Sigmoid colon (tissue), 7 donors: Measurements from ENCODE around the gene EVL. TPM values are rescaled to one million over a fixed set of nuclear protein-coding genes. Genes with fewer than 3 reads are reported as not detected.

Source experiments
- DNase-seq: peaks from one replicate; pipeline ENCODE4 v3.0.0-alpha.2; 2019
- H3K27ac ChIP-seq, 4 donors: fragments of 200-600 bp; sonication (generic); one replicate each; pipeline ENCODE4 v1.5.1; 2016 to 2019; ENCODE audit warnings: mild to moderate bottlenecking in 1 of 4
- H3K27me3 ChIP-seq, 3 donors: fragments of 200-600 bp; sonication (generic); one replicate each; pipeline ENCODE4 v1.5.1; 2019; ENCODE audit warnings: mild to moderate bottlenecking in 1 of 3
- H3K36me3 ChIP-seq, 4 donors: fragments of 200-600 bp; sonication (generic); one replicate each; pipeline ENCODE4 v1.5.1; 2016 to 2019
- H3K4me1 ChIP-seq, 4 donors: fragments of 200-600 bp; sonication (generic); one replicate each; pipeline ENCODE4 v1.5.1; 2017 to 2019
- H3K4me3 ChIP-seq, 4 donors: fragments of 200-600 bp; sonication (generic); one replicate each; pipeline ENCODE4 v1.5.1; 2017 to 2019; ENCODE audit warnings: mild to moderate bottlenecking in 2 of 4, moderate library complexity in 1 of 4
- H3K9me3 ChIP-seq, 4 donors: fragments of 200-600 bp in 3 of 4; sonication (generic) in 3 of 4; one replicate each; pipeline versions ENCODE4 v1.5.1 to v1.6.1; 2013 to 2019
- CTCF ChIP-seq, 4 experiments: fragments of 450-650 bp in 3 of 4; fragments of 200-600 bp in 1 of 4; IDR thresholded peaks; one replicate each; pipeline ENCODE4 v1.5.1; 2016 to 2019; ENCODE audit warnings: antibody characterized with exemption in 4 of 4, mild to moderate bottlenecking in 3 of 4, moderate library complexity in 2 of 4
- EP300 ChIP-seq, 4 donors: sonication (generic); formaldehyde crosslinking; IDR thresholded peaks; one replicate each; pipeline ENCODE4 v1.6.1; 2017; ENCODE audit warnings: antibody characterized with exemption in 4 of 4
- POLR2A ChIP-seq, 2 donors: fragments of 450-650 bp; IDR thresholded peaks; one replicate each; pipeline ENCODE4 v1.6.1; 2016; ENCODE audit warnings: antibody characterized with exemption in 2 of 2, mild to moderate bottlenecking in 2 of 2, moderate library complexity in 2 of 2
- POLR2AphosphoS5 ChIP-seq, 4 donors: sonication (generic); formaldehyde crosslinking; IDR thresholded peaks; one replicate each; pipeline ENCODE4 v1.6.1; 2017; ENCODE audit warnings: antibody characterized with exemption in 4 of 4
- WGBS, 2 donors: extraction: QIAGEN DNeasy Blood & Tissue Kit; methylation state at CpG; one replicate each; pipeline ENCODE4 v1.1.7; 2013; 5-methylcytosine and 5-hydroxymethylcytosine counted together
- intact Hi-C: fragments of 100-400 bp; cut with DNase I; formaldehyde crosslinking; loops from one replicate; pipeline ENCODE4 v1.15.1; 2023
- polyA plus RNA-seq, 3 donors: library from polyadenylated mRNA; stranded (reverse); fragments of 200-250 nt; gene quantifications; one replicate each; pipeline ENCODE4 v1.2.3, GENCODE V29; 2013
- total RNA-seq, 4 donors: library from RNA; depleted of rRNA; stranded (reverse); fragments of >200 nt; gene quantifications; one replicate each; pipeline ENCODE4 v1.1.0, GENCODE V29; 2016
- donor health status: healthy with polysubstance abuse.
- donor health status: Bipolar disorder and iron deficiency.
- donor health status: healthy.

EVL gene
- total and polyA plus RNA-seq, 7 donors = 6.5 to 100 (median 27.5) TPM

- DNase-seq = no peak
- H3K27ac ChIP-seq = no peak overlapping the region
- intact Hi-C loops = no loop called here
- no peak overlapping the region for H3K4me3 ChIP-seq
- TF ChIP-seq EP300 (IDR thresholded peaks at IDR 0.05) (no peak), POLR2AphosphoS5 (IDR thresholded peaks at IDR 0.05) (no peak), CTCF (IDR thresholded peaks at IDR 0.05) (no peak), POLR2A (IDR thresholded peaks at IDR 0.05) (no peak)
- peaks cover 0 to 27% (median 24%) of the 10 kb centered on the region in 4 donors for H3K4me1 ChIP-seq
- H3K36me3 ChIP-seq = no peaks in the 10 kb centered on the region
- no peaks in the 10 kb centered on the region for H3K27me3 ChIP-seq
- H3K9me3 ChIP-seq = no peaks in the 10 kb centered on the region
Measured at GRCh38 chr14:100034961-100035500, 30.2 kb upstream of the EVL start.

- intact Hi-C loops = no loop called here
- Histone ChIP-seq H3K4me3 (no peak overlapping the region), H3K36me3 (no peaks in the 10 kb centered on the region), H3K4me1 (peaks cover 0 to 20% (median 17%) of the 10 kb centered on the region in 4 donors), H3K27ac (no peak overlapping the region), H3K27me3 (no peaks in the 10 kb centered on the region), H3K9me3 (no peaks in the 10 kb centered on the region)
- 59 to 88% methylated on average over 2 of the region's 2 CpGs for WGBS, 2 donors
- no peak for DNase-seq
- TF ChIP-seq POLR2A (IDR thresholded peaks at IDR 0.05) = no peak
- TF ChIP-seq POLR2AphosphoS5 (IDR thresholded peaks at IDR 0.05) = no peak
- no peak for TF ChIP-seq CTCF (IDR thresholded peaks at IDR 0.05)
- no peak for TF ChIP-seq EP300 (IDR thresholded peaks at IDR 0.05)
Measured at GRCh38 chr14:100035700-100036099, 29.5 kb upstream of the EVL start.

- peaks cover 0 to 4% (median 2%) of the 10 kb centered on the region in 4 donors for H3K4me1 ChIP-seq
- 69 to 85% methylated on average over 2 of the region's 2 CpGs for WGBS, 2 donors
- TF ChIP-seq POLR2A (IDR thresholded peaks at IDR 0.05) (no peak), EP300 (IDR thresholded peaks at IDR 0.05) (no peak), POLR2AphosphoS5 (IDR thresholded peaks at IDR 0.05) (no peak), CTCF (IDR thresholded peaks at IDR 0.05) (no peak)
- H3K27me3 ChIP-seq = no peaks in the 10 kb centered on the region
- H3K9me3 ChIP-seq = no peaks in the 10 kb centered on the region
- no peak overlapping the region for H3K4me3 ChIP-seq
- intact Hi-C loops = no loop called here
- H3K36me3 ChIP-seq = no peaks in the 10 kb centered on the region
- no peak overlapping the region for H3K27ac ChIP-seq
- no peak for DNase-seq
Measured at GRCh38 chr14:100037353-100037752, 27.9 kb upstream of the EVL start.

GRCh38 chr14:100038065-100038464 is 27.2 kb upstream of the EVL start:
- TF ChIP-seq CTCF (IDR thresholded peaks at IDR 0.05) (no peak), POLR2A (IDR thresholded peaks at IDR 0.05) (no peak), POLR2AphosphoS5 (IDR thresholded peaks at IDR 0.05) (no peak)
- Histone ChIP-seq H3K4me3 (no peak overlapping the region), H3K27ac (no peak overlapping the region), H3K9me3 (no peaks in the 10 kb centered on the region), H3K27me3 (no peaks in the 10 kb centered on the region), H3K36me3 (no peaks in the 10 kb centered on the region), H3K4me1 (no peaks in the 10 kb centered on the region)
- intact Hi-C loops = no loop called here
- no peak for DNase-seq
- 76 to 82% methylated on average over 5 of the region's 5 CpGs for WGBS, 2 donors

GRCh38 chr14:100039903-100040302 is 25.3 kb upstream of the EVL start:
- no peaks in the 10 kb centered on the region for H3K36me3 ChIP-seq
- H3K4me3 ChIP-seq = no peak overlapping the region
- no peaks in the 10 kb centered on the region for H3K4me1 ChIP-seq
- 83 to 85% methylated on average over 3 of the region's 3 CpGs for WGBS, 2 donors
- H3K27me3 ChIP-seq = no peaks in the 10 kb centered on the region
- H3K9me3 ChIP-seq = no peaks in the 10 kb centered on the region
- intact Hi-C loops = no loop called here
- TF ChIP-seq EP300 (IDR thresholded peaks at IDR 0.05) (no peak), POLR2AphosphoS5 (IDR thresholded peaks at IDR 0.05) (no peak), POLR2A (IDR thresholded peaks at IDR 0.05) (no peak), CTCF (IDR thresholded peaks at IDR 0.05) (no peak)
- no peak overlapping the region for H3K27ac ChIP-seq
- DNase-seq = no peak
